ENCODE measurements around the gene DCBLD1. TPM values are rescaled to one million over a fixed set of nuclear protein-coding genes. Genes with fewer than 3 reads are reported as not detected.
"Not testable (repeated sequence)": the region's sequence is repeated elsewhere in the genome, so short reads cannot be mapped to it uniquely, and the experiment has no call there.

Gene DCBLD1
- total RNA-seq, 4 donors from 2014 or later, result 3.8 to 11.6 (median 7.9) TPM

- Histone ChIP-seq H3K4me1 (no peaks in the 10 kb centered on the region), H3K4me3 (no peak overlapping the region), H3K27ac (replicated peaks in 1 of 4) (no peak overlapping the region), H3K9me3 (no peaks in the 10 kb centered on the region), H3K36me3 (no peaks in the 10 kb centered on the region), H3K27me3 (no peaks in the 10 kb centered on the region)
- no peak for DNase-seq (ENCODE audit: extremely low spot score)
- TF ChIP-seq EP300 (IDR thresholded peaks at IDR 0.05) (no peak), POLR2A (IDR thresholded peaks at IDR 0.05; ENCODE audit: low read depth) (no peak), CTCF (IDR thresholded peaks at IDR 0.05) (no peak), POLR2AphosphoS5 (IDR thresholded peaks at IDR 0.05) (no peak)
- 80% methylated on average over 4 of the region's 4 CpGs for WGBS
- intact Hi-C loops (cut with DNase I), result no loop called here
These were observed 18.5 kb upstream of the DCBLD1 start for GRCh38 chr6:117463762-117464665.

DNA sequence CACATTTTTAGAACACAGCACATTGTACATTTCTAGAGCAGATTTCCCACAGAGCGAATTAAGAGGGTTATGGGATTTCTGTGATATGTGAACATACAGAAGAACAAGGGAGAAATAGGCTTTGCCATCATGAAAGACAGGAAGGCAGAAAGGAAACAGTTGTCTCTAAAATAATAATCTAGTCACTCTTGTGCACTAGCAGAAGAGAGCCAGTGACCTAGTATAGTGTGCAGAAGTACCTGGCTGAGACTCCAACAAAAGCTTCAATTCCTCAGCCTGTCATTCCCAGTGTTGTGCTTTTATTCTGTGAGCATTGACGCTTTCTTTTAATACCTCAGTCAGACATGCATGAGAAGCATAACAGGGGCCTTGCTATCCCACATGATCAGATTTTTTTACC, 17.8 kb upstream of the DCBLD1 start:
- 69% methylated on average over 2 of the region's 2 CpGs for whole genome bisulfite sequencing
- no peaks in the 10 kb centered on the region for H3K27me3 ChIP-seq
- H3K27ac ChIP-seq (replicated peaks in 1 of 4), result no peak overlapping the region
- TF ChIP-seq POLR2A (IDR thresholded peaks at IDR 0.05; ENCODE audit: low read depth) (no peak), CTCF (IDR thresholded peaks at IDR 0.05) (no peak), POLR2AphosphoS5 (IDR thresholded peaks at IDR 0.05) (no peak), EP300 (IDR thresholded peaks at IDR 0.05) (no peak)
- DNase-seq (ENCODE audit: extremely low spot score), result no peak
- no peaks in the 10 kb centered on the region for H3K36me3 ChIP-seq
- no peak overlapping the region for H3K4me3 ChIP-seq
- intact Hi-C loops (cut with DNase I), result no loop called here
- H3K9me3 ChIP-seq, result no peaks in the 10 kb centered on the region
- no peaks in the 10 kb centered on the region for H3K4me1 ChIP-seq

DNA sequence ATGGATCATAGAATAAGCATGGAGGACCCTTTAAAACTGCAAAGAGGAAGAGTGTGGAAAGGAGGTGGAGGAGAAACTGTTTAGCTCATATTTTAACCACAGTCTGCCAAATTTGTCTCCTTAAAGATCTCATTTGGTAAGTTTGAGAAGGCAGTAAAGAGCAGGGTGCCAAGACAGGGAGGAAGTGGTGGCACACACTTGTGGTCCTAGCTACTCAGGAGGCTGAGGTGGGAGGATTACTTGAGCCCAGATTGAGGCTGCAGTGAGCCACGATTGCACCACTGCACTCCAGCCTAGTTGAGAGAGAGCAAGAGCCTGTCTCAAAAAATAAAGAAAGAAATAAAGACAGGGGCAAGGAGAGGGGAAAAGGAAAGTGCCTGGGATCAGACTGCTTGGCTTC, 16.8 kb upstream of the DCBLD1 start:
- WGBS, result 71% methylated on average over 1 of the region's 1 CpG

DNA sequence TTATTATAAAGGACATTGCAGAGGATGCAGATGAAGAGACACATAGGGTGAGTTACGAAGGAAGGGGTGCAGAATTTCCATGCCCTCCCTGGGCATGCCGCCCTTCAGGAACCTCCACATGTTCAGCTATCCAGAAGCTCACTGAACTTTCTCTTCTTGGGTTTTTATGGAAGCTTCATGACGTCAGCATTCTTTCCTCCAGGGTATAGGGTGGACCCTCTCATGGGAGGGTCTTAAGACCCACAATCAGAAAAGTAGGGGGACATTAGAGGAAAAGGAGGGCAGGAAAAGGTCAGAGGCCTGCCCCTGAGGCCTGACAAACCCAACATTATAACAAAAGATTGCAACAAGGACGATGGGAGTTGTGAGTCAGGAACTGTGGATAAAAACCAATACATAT, 14.6 kb upstream of the DCBLD1 start:
- no peak overlapping the region for H3K27ac ChIP-seq (replicated peaks in 1 of 4)
- H3K36me3 ChIP-seq, result no peaks in the 10 kb centered on the region
- H3K4me1 ChIP-seq, result no peaks in the 10 kb centered on the region
- H3K9me3 ChIP-seq, result no peaks in the 10 kb centered on the region
- DNase-seq (ENCODE audit: extremely low spot score), result no peak
- no peak overlapping the region for H3K4me3 ChIP-seq
- no peak for TF ChIP-seq EP300 (IDR thresholded peaks at IDR 0.05)
- no peak for TF ChIP-seq POLR2A (IDR thresholded peaks at IDR 0.05; ENCODE audit: low read depth)
- no peak for TF ChIP-seq CTCF (IDR thresholded peaks at IDR 0.05)
- TF ChIP-seq POLR2AphosphoS5 (IDR thresholded peaks at IDR 0.05), result no peak
- H3K27me3 ChIP-seq, result no peaks in the 10 kb centered on the region
- intact Hi-C loops (cut with DNase I), result no loop called here
- 81% methylated on average over 4 of the region's 4 CpGs for WGBS

More for the DNA sequence above, 16.8 kb upstream of the DCBLD1 start:
- Histone ChIP-seq H3K4me1 (no peaks in the 10 kb centered on the region), H3K4me3 (no peak overlapping the region), H3K27ac (replicated peaks in 1 of 4) (no peak overlapping the region), H3K36me3 (no peaks in the 10 kb centered on the region), H3K9me3 (no peaks in the 10 kb centered on the region), H3K27me3 (no peaks in the 10 kb centered on the region)
- TF ChIP-seq CTCF (IDR thresholded peaks at IDR 0.05) (no peak), POLR2AphosphoS5 (IDR thresholded peaks at IDR 0.05) (no peak), POLR2A (IDR thresholded peaks at IDR 0.05; ENCODE audit: low read depth) (no peak), EP300 (IDR thresholded peaks at IDR 0.05) (no peak)
- intact Hi-C loops (cut with DNase I), result no loop called here
- DNase-seq (ENCODE audit: extremely low spot score), result no peak

GRCh38 chr6:117468527-117468926, 13.9 kb upstream of the DCBLD1 start:
- H3K9me3 ChIP-seq; H3K27me3 ChIP-seq; intact Hi-C loops (cut with DNase I); H3K36me3 ChIP-seq; H3K4me1 ChIP-seq; H3K27ac ChIP-seq (replicated peaks in 1 of 4); H3K4me3 ChIP-seq; DNase-seq (ENCODE audit: extremely low spot score): not testable (repeated sequence)
- 87% methylated on average over 4 of the region's 4 CpGs for WGBS
